IMR-90 (cell line): Measurements from ENCODE around the gene ELOVL1. TPM values are rescaled to one million over a fixed set of nuclear protein-coding genes. Genes with fewer than 3 reads are reported as not detected.

ENCODE experiments used
- ATAC-seq: fragments of 200-7000 bp; cut with Tn5 transposase; 2 replicates; pipeline ENCODE4 v1.9.1; 2020; ENCODE audit warnings: low read depth, mild to moderate bottlenecking, moderate library complexity
- BruUV-seq: library from RNA; stranded (reverse); fragments of 400-500 nt; replicated peaks from 2 replicates; lab custom pipeline; 2021; lab: Mats Ljungman, UMichigan
- CTCF ChIA-PET: fragments of 300-600 bp; formaldehyde crosslinking; extraction: SDS; loops from one replicate; lab custom pipeline; 2021; ENCODE audit warnings: antibody characterized with exemption; lab: Yijun Ruan, JAX
- POLR2A ChIA-PET: fragments of 300-600 bp; sonication (Branson Sonifier 250); formaldehyde crosslinking; loops from one replicate; lab custom pipeline; 2022; ENCODE audit warnings: antibody characterized with exemption; ENCODE audit not compliant: unreplicated experiment; lab: Charles Lee
- DNase-seq: peaks from one replicate; pipeline ENCODE4 v3.0.0; 2013
- H2AFZ ChIP-seq: replicated peaks from 2 replicates; pipeline ENCODE3; 2013; ENCODE audit warnings: low read length, mild to moderate bottlenecking; ENCODE audit not compliant: poor library complexity
- H2AK5ac ChIP-seq: 2 replicates; pipeline ENCODE4 v1.6.1; 2013; ENCODE audit warnings: low read depth, low read length, inconsistent platforms
- H2AK9ac ChIP-seq: replicated peaks from 2 replicates; pipeline ENCODE3; 2013; ENCODE audit warnings: mild to moderate bottlenecking, low read depth, low read length, moderate library complexity; ENCODE audit not compliant: poor library complexity
- H2BK120ac ChIP-seq: 2 replicates; pipeline ENCODE4 v1.6.1; 2013; ENCODE audit warnings: low read depth, low read length, inconsistent platforms
- H2BK15ac ChIP-seq: 3 replicates; pipeline ENCODE4 v1.6.1; 2013; ENCODE audit warnings: low read depth, low read length, inconsistent platforms
- H2BK20ac ChIP-seq: 2 replicates; pipeline ENCODE4 v1.6.1; 2013; ENCODE audit warnings: low read depth, mild to moderate bottlenecking, inconsistent platforms, low read length, moderate library complexity
- H2BK5ac ChIP-seq: 2 replicates; pipeline ENCODE4 v1.6.1; 2013; ENCODE audit warnings: mild to moderate bottlenecking, low read depth, low read length, inconsistent platforms; ENCODE audit not compliant: poor library complexity, severe bottlenecking
- H3K14ac ChIP-seq: replicated peaks from 2 replicates; pipeline ENCODE4 v1.6.1; 2013; ENCODE audit warnings: low read depth, low read length, inconsistent platforms
- H3K18ac ChIP-seq: 2 replicates; pipeline ENCODE4 v1.6.1; 2013; ENCODE audit warnings: low read depth, low read length, control low read depth
- H3K23ac ChIP-seq: 2 replicates; pipeline ENCODE4 v1.6.1; 2013; ENCODE audit warnings: low read depth, low read length, inconsistent platforms
- H3K27ac ChIP-seq: 2 replicates; pipeline ENCODE4 v1.5.1; 2013; ENCODE audit warnings: mild to moderate bottlenecking, control low read depth, low read length; ENCODE audit not compliant: insufficient read depth
- H3K27me3 ChIP-seq: 2 replicates; pipeline ENCODE4 v1.6.1; 2013; ENCODE audit warnings: low read length; ENCODE audit not compliant: control insufficient read depth, insufficient read depth
- H3K36me3 ChIP-seq: 2 replicates; pipeline ENCODE4 v1.6.1; 2013; ENCODE audit warnings: low read length, mixed read lengths; ENCODE audit not compliant: control insufficient read depth, insufficient read depth
- H3K4ac ChIP-seq: 2 replicates; pipeline ENCODE4 v1.6.1; 2013; ENCODE audit warnings: low read depth, low read length, inconsistent platforms
- H3K4me1 ChIP-seq: 2 replicates; pipeline ENCODE4 v1.6.1; 2013; ENCODE audit warnings: low read length, mixed read lengths; ENCODE audit not compliant: control insufficient read depth, insufficient read depth
- H3K4me2 ChIP-seq: 2 replicates; pipeline ENCODE4 v1.6.1; 2013; ENCODE audit warnings: low read depth, mild to moderate bottlenecking, control low read depth, low read length, moderate library complexity
- H3K4me3 ChIP-seq: 2 replicates; pipeline ENCODE4 v1.5.1; 2013; ENCODE audit warnings: low read depth, mild to moderate bottlenecking, control low read depth, low read length, moderate library complexity; ENCODE audit not compliant: insufficient read depth
- H3K56ac ChIP-seq: 2 replicates; pipeline ENCODE4 v1.6.1; 2013; ENCODE audit warnings: low read length, inconsistent platforms; ENCODE audit not compliant: insufficient read depth; ENCODE audit errors: extremely low read depth
- H3K79me1 ChIP-seq, 2 experiments: 2 replicates each; pipeline ENCODE4 v1.6.1; 2013; ENCODE audit warnings: low read length in 2 of 2, inconsistent platforms in 1 of 2, low read depth in 1 of 2
- H3K9ac ChIP-seq: 2 replicates; pipeline ENCODE4 v1.6.1; 2013; ENCODE audit warnings: low read depth, low read length, control low read depth
- H3K9me1 ChIP-seq: 2 replicates; pipeline ENCODE4 v1.6.1; 2013; ENCODE audit warnings: low read length, inconsistent platforms; ENCODE audit not compliant: insufficient read depth
- H3K9me3 ChIP-seq: 2 replicates; pipeline ENCODE4 v1.6.1; 2013; ENCODE audit warnings: low read length; ENCODE audit not compliant: control insufficient read depth, insufficient read depth
- H4K20me1 ChIP-seq: 2 replicates; pipeline ENCODE4 v1.6.1; 2013; ENCODE audit warnings: low read length, inconsistent platforms; ENCODE audit not compliant: insufficient read depth
- H4K5ac ChIP-seq: 2 replicates; pipeline ENCODE4 v1.6.1; 2013; ENCODE audit warnings: mild to moderate bottlenecking, low read depth, low read length, control low read depth
- H4K8ac ChIP-seq, 2 experiments: 2 replicates each; pipeline ENCODE4 v1.6.1; 2013; ENCODE audit warnings: low read depth in 2 of 2, low read length in 2 of 2, control low read depth in 1 of 2, inconsistent platforms in 1 of 2
- H4K91ac ChIP-seq: 2 replicates; pipeline ENCODE4 v1.6.1; 2013; ENCODE audit warnings: low read depth, low read length, inconsistent platforms; ENCODE audit not compliant: insufficient read depth
- ELK1 ChIP-seq: fragments of 150-350 bp; IDR thresholded peaks from 2 replicates; pipeline ENCODE4 v1.6.1; 2016; ENCODE audit warnings: low read depth, mild to moderate bottlenecking, low read length, moderate library complexity, borderline replicate concordance
- USF2 ChIP-seq: fragments of 150-350 bp; IDR thresholded peaks from 2 replicates; pipeline ENCODE4 v1.6.1; 2017; ENCODE audit warnings: mild to moderate bottlenecking, antibody characterized with exemption, low read length, low read depth
- WGBS, 2 experiments: methylation state at CpG; one replicate each; pipeline versions ENCODE4 v1.1.5 to v1.1.7; 2013; ENCODE audit warnings: missing lambda C conversion rate in 2 of 2; ENCODE audit not compliant: insufficient read length in 1 of 2; ENCODE audit errors: extremely low coverage in 2 of 2; 5-methylcytosine and 5-hydroxymethylcytosine counted together
- dilution Hi-C: fragments of 300-500 bp; cut with HindIII; formaldehyde crosslinking; loops from one replicate; pipeline ENCODE4 v1.14.3; 2018; ENCODE audit warnings: low sequenced_read_pairs; ENCODE audit not compliant: unreplicated experiment
- in situ Hi-C: fragments of 300-500 bp; cut with MboI; formaldehyde crosslinking; loops from 3 replicates; pipeline ENCODE4 v1.14.3; 2019; ENCODE audit warnings: low sequenced_read_pairs, inconsistent platforms, mixed read lengths
- intact Hi-C: fragments of 100-400 bp; cut with micrococcal nuclease; formaldehyde crosslinking; loops from 2 replicates; pipeline ENCODE4 v1.10.0; 2022
- polyA plus RNA-seq, 3 experiments: library from polyadenylated mRNA; depleted of rRNA; stranded (reverse); fragments of >200 nt; gene quantifications; 2 replicates each; pipeline ENCODE4 v1.2.3, GENCODE V29; 2012; ENCODE audit warnings: low replicate concordance in 1 of 3
- total RNA-seq: library from RNA; depleted of rRNA; stranded (reverse); fragments of >200 nt; gene quantifications from 2 replicates; pipeline ENCODE4 v1.2.3, GENCODE V29; 2012

ELOVL1 gene
- total and polyA plus RNA-seq, 2 of the 4 experiments (the other 2 are of a cell fraction) = 88.9 to 211 TPM

- H2BK15ac ChIP-seq = no peak overlapping the region
- no peak overlapping the region for H2AK5ac ChIP-seq
- ChIA-PET CTCF (no interaction called here), POLR2A (no interaction called here)
- no peak overlapping the region for H2AK9ac ChIP-seq
- no peak overlapping the region for H3K27ac ChIP-seq
- H3K9me3 ChIP-seq = no peaks in the 10 kb centered on the region
- no peak overlapping the region for H3K18ac ChIP-seq
- peaks cover 41 to 70% of the 10 kb centered on the region in 2 experiments for H3K79me1 ChIP-seq
- ATAC-seq (no peak), DNase-seq (no peak)
- 100% methylated on average over 3 of the region's 3 CpGs; no CpG with 5 or more reads in 1 of the 2 experiments for WGBS, 2 experiments
- H3K23ac ChIP-seq = no peak overlapping the region
- BruUV-seq = no TSS peak
- H2AFZ ChIP-seq = no peak overlapping the region
- peaks cover 6% of the 10 kb centered on the region for H3K36me3 ChIP-seq
- no peaks in the 10 kb centered on the region; the same call in 1 of the 2 replicates for H4K20me1 ChIP-seq
- no peaks in the 10 kb centered on the region for H3K27me3 ChIP-seq
- no peak overlapping the region for H2BK120ac ChIP-seq
- no peak overlapping the region for H3K4me2 ChIP-seq
- H4K8ac ChIP-seq = no peak overlapping the region
- H3K4ac ChIP-seq = no peak overlapping the region
- dilution Hi-C loops = no loop called here
- no peaks in the 10 kb centered on the region for H3K4me1 ChIP-seq
- no peak overlapping the region for H4K5ac ChIP-seq
- H2BK20ac ChIP-seq = no peak overlapping the region
- no peak overlapping the region for H3K56ac ChIP-seq
- no peak overlapping the region for H2BK5ac ChIP-seq
- no peak overlapping the region for H3K14ac ChIP-seq
- in situ Hi-C loops = no loop called here
- no peak overlapping the region for H4K91ac ChIP-seq
- peaks cover 8% of the 10 kb centered on the region; the same call in 1 of the 2 replicates for H3K9me1 ChIP-seq
- H3K4me3 ChIP-seq = no peak overlapping the region
- no peak for TF ChIP-seq ELK1
- no peak for TF ChIP-seq USF2
- intact Hi-C loops = no loop called here
- no peak overlapping the region for H3K9ac ChIP-seq
Observed at GRCh38 chr1:43398227-43398626, 30.4 kb upstream of the ELOVL1 start.
